GM12878 (cell line): ENCODE results near the gene GABBR2. TPM values are rescaled to one million over a fixed set of nuclear protein-coding genes. Genes with fewer than 3 reads are reported as not detected.

Experiments used
- ATAC-seq: fragments of 200-7000 bp; cut with Tn5 transposase; 3 replicates; pipeline ENCODE4 v1.9.1; 2020; ENCODE audit warnings: mild to moderate bottlenecking, moderate library complexity
- BruUV-seq: library from RNA; stranded (reverse); fragments of 400-500 nt; replicated peaks from 2 replicates; lab custom pipeline; 2021; lab: Mats Ljungman, UMichigan
- CTCF ChIA-PET: fragments of 300-600 bp; sonication (Branson Sonifier 250); formaldehyde crosslinking; extraction: SDS; loops from one replicate; lab custom pipeline; 2021; ENCODE audit warnings: inconsistent platforms; lab: Yijun Ruan, JAX
- POLR2A ChIA-PET: fragments of 350-600 bp; formaldehyde crosslinking; extraction: SDS; loops from one replicate; lab custom pipeline; 2021; ENCODE audit warnings: inconsistent platforms; lab: Charles Lee
- RAD21 ChIA-PET: fragments of 300-600 bp; sonication (Branson Sonifier 250); formaldehyde crosslinking; loops from one replicate; lab custom pipeline; 2023; ENCODE audit warnings: antibody characterized with exemption; ENCODE audit not compliant: unreplicated experiment; lab: Charles Lee
- SMC1A ChIA-PET: fragments of 300-600 bp; sonication (Branson Sonifier 250); formaldehyde crosslinking; loops from one replicate; lab custom pipeline; 2023; ENCODE audit not compliant: unreplicated experiment, uncharacterized antibody; lab: Charles Lee
- DNase-seq: peaks from one replicate; pipeline ENCODE4 v3.0.0-alpha.2; 2011; ENCODE audit warnings: low read depth, low spot score
- FAIRE-seq: peaks from 3 replicates; lab custom pipeline; 2011; peaks lifted over from hg19 to GRCh38; lab: Jason Lieb, UNC
- H2AFZ ChIP-seq: 2 replicates; pipeline ENCODE4 v1.6.0; 2011; ENCODE audit warnings: low read depth, low read length, control low read depth; ENCODE audit not compliant: control insufficient read depth
- H3K27ac ChIP-seq: 2 replicates; pipeline ENCODE4 v1.5.1; 2011; ENCODE audit warnings: control low read depth; ENCODE audit not compliant: control insufficient read depth, insufficient read depth
- H3K27me3 ChIP-seq, 2 experiments: replicated peaks in 1 of 2; 2 replicates each; pipeline versions ENCODE4 v1.6.0 to v1.6.1; 2011; ENCODE audit warnings: low read length in 1 of 2; ENCODE audit not compliant: control insufficient read depth in 2 of 2, insufficient read depth in 2 of 2
- H3K36me3 ChIP-seq, 2 experiments: 2 replicates each; pipeline ENCODE4 v1.5.1; 2011; ENCODE audit warnings: low read length in 1 of 2; ENCODE audit not compliant: control insufficient read depth in 2 of 2, insufficient read depth in 2 of 2
- H3K4me1 ChIP-seq: 2 replicates; pipeline ENCODE4 v1.6.1; 2011; ENCODE audit warnings: mild to moderate bottlenecking, low read length, moderate library complexity, mixed read lengths; ENCODE audit not compliant: control insufficient read depth, insufficient read depth
- H3K4me2 ChIP-seq: 2 replicates; pipeline ENCODE4 v1.6.0; 2011; ENCODE audit warnings: control low read depth; ENCODE audit not compliant: control insufficient read depth, insufficient read depth
- H3K4me3 ChIP-seq: fragments of 200-600 bp; sonication (generic); 2 replicates; pipeline ENCODE4 v1.5.1; 2016
- H3K79me2 ChIP-seq: 2 replicates; pipeline ENCODE4 v1.6.0; 2011; ENCODE audit warnings: low read length; ENCODE audit not compliant: control insufficient read depth, insufficient read depth
- H3K9ac ChIP-seq: 2 replicates; pipeline ENCODE4 v1.8.0; 2011; ENCODE audit warnings: low read length, control low read depth, mixed read lengths; ENCODE audit not compliant: control insufficient read depth, insufficient read depth
- H3K9me3 ChIP-seq: replicated peaks from 3 replicates; pipeline ENCODE4 v1.5.1; 2011; ENCODE audit warnings: mild to moderate bottlenecking, low read length; ENCODE audit not compliant: control insufficient read depth, insufficient read depth
- H4K20me1 ChIP-seq: 2 replicates; pipeline ENCODE4 v1.6.0; 2011; ENCODE audit not compliant: control insufficient read depth, insufficient read depth
- BHLHE40 ChIP-seq, 2 experiments: fragments of 450-650 bp in 1 of 2; IDR thresholded peaks; 2 replicates each; pipeline ENCODE4 v1.6.1; 2011 to 2017; ENCODE audit warnings: low read depth in 2 of 2, borderline replicate concordance in 1 of 2, improper control_type of control experiment in 1 of 2, low read length in 1 of 2, mild to moderate bottlenecking in 1 of 2
- BRCA1 ChIP-seq: IDR thresholded peaks from 2 replicates; pipeline ENCODE4 v1.6.1; 2011; ENCODE audit warnings: low read depth, low read length, improper control_type of control experiment
- CBFB ChIP-seq: IDR thresholded peaks from 2 replicates; pipeline ENCODE4 v1.6.1; 2016; ENCODE audit warnings: antibody characterized with exemption, low read depth
- CEBPB ChIP-seq, 2 experiments: fragments of 150-350 bp in 1 of 2; IDR thresholded peaks; 2 replicates each; pipeline ENCODE4 v1.6.1; 2012 to 2014; ENCODE audit warnings: low read depth in 2 of 2, low read length in 2 of 2, borderline replicate concordance in 1 of 2, inconsistent platforms in 1 of 2
- IKZF1 ChIP-seq: fragments of 450-650 bp; conservative IDR thresholded peaks from 2 replicates; pipeline ENCODE4 v1.6.1; 2017; ENCODE audit warnings: antibody characterized with exemption, mild to moderate bottlenecking
- KLF5 ChIP-seq: fragments of 450-650 bp; IDR thresholded peaks from 2 replicates; pipeline ENCODE4 v1.6.1; 2014; ENCODE audit warnings: mild to moderate bottlenecking; ENCODE audit not compliant: partially characterized antibody
- MXI1 ChIP-seq: fragments of 150-350 bp; IDR thresholded peaks from 2 replicates; pipeline ENCODE4 v1.6.1; 2011; ENCODE audit warnings: low read depth, mild to moderate bottlenecking, inconsistent platforms, low read length, improper control_type of control experiment
- PKNOX1 ChIP-seq: fragments of 450-650 bp; IDR thresholded peaks from 2 replicates; pipeline ENCODE4 v1.6.1; 2016; ENCODE audit warnings: mild to moderate bottlenecking
- POLR2AphosphoS5 ChIP-seq: IDR thresholded peaks from 2 replicates; pipeline ENCODE4 v1.6.1; 2011; ENCODE audit warnings: mild to moderate bottlenecking, low read length, inconsistent platforms
- TARDBP ChIP-seq: IDR thresholded peaks from 2 replicates; pipeline ENCODE4 v1.6.1; 2016; ENCODE audit warnings: borderline replicate concordance
- YY1 ChIP-seq: IDR thresholded peaks from 2 replicates; pipeline ENCODE4 v1.6.1; 2011; ENCODE audit warnings: low read depth, mild to moderate bottlenecking, low read length
- WGBS: methylation state at CpG from one replicate; pipeline ENCODE4 v1.1.6; 2016; ENCODE audit warnings: low lambda C conversion rate; ENCODE audit not compliant: insufficient replicate concordance, insufficient coverage; ENCODE audit errors: missing lambda C conversion rate; 5-methylcytosine and 5-hydroxymethylcytosine counted together
- in situ Hi-C: fragments of 300-500 bp; cut with MboI; formaldehyde crosslinking; loops from 9 replicates; pipeline ENCODE4 v1.14.3; 2018; ENCODE audit warnings: mixed read lengths
- intact Hi-C: fragments of 100-400 bp; cut with micrococcal nuclease; formaldehyde crosslinking; loops from one replicate; pipeline ENCODE4 v1.14.2; 2022; ENCODE audit not compliant: unreplicated experiment
- polyA plus RNA-seq, 11 experiments: library from polyadenylated mRNA; depleted of rRNA in 4 of 11; unstranded in 6 of 11; stranded (reverse) in 5 of 11; fragments of >200 nt; fragmentation: Nextera tagmentation in 4 of 11; fragmentation: Illumina TruSeq in 1 of 11; extraction: Ambion mirVana in 4 of 11; extraction: Trizol in 1 of 11; gene quantifications; 1 replicate in 1 of 11; 2 replicates in 10 of 11; pipeline versions ENCODE4 v1.2.1 to v1.2.3, GENCODE V29; 2011 to 2016; ENCODE audit warnings: inconsistent platforms in 2 of 11, missing spikeins in 2 of 11, low read depth in 1 of 11
- total RNA-seq, 4 experiments: library from RNA; depleted of rRNA in 3 of 4; stranded (reverse); fragments of >200 nt in 3 of 4; fragmentation: Illumina TruSeq in 1 of 4; extraction: Trizol in 1 of 4; gene quantifications; 2 replicates each; pipeline versions ENCODE4 v1.2.1 to v1.2.3, GENCODE V29; 2013 to 2021
- TF ChIP-seq, protein P1 (sequence below): IDR thresholded peaks from 2 replicates; pipeline ENCODE4 v1.6.1; 2011; ENCODE audit warnings: borderline replicate concordance, low read depth, mild to moderate bottlenecking, moderate library complexity, low read length; ENCODE audit not compliant: insufficient read depth, poor library complexity, severe bottlenecking

GABBR2 gene
- total and polyA plus RNA-seq, 10 of the 15 experiments (the other 5 are each of a cell fraction or from before 2014, with no cell fraction given) = 0.02 to 2.2 (median 0.06) TPM; not detected in 2

- no TSS peak for BruUV-seq
- no peaks in the 10 kb centered on the region for H3K9me3 ChIP-seq
- no peak overlapping the region for H2AFZ ChIP-seq
- no peak overlapping the region for H3K27ac ChIP-seq
- ChIA-PET POLR2A (no interaction called here), CTCF (no interaction called here), RAD21 (no interaction called here), SMC1A (no interaction called here)
- no peak for DNase-seq
- no peak overlapping the region for H3K4me3 ChIP-seq
- H3K9ac ChIP-seq = no peak overlapping the region
- no peaks in the 10 kb centered on the region for H3K36me3 ChIP-seq
- H3K79me2 ChIP-seq = no peaks in the 10 kb centered on the region
- no peak for TF ChIP-seq KLF5
- no peak for TF ChIP-seq CEBPB (IDR thresholded peaks at IDR 0.05; ENCODE audit: borderline replicate concordance in 1 of 2, low read depth in 2 of 2, low read length in 2 of 2)
- no peak for TF ChIP-seq MXI1
- no peak for TF ChIP-seq CBFB
- TF ChIP-seq IKZF1 = no peak
- TF ChIP-seq PKNOX1 = no peak
- TF ChIP-seq, protein P1, sequence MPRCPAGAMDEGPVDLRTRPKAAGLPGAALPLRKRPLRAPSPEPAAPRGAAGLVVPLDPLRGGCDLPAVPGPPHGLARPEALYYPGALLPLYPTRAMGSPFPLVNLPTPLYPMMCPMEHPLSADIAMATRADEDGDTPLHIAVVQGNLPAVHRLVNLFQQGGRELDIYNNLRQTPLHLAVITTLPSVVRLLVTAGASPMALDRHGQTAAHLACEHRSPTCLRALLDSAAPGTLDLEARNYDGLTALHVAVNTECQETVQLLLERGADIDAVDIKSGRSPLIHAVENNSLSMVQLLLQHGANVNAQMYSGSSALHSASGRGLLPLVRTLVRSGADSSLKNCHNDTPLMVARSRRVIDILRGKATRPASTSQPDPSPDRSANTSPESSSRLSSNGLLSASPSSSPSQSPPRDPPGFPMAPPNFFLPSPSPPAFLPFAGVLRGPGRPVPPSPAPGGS = no peak
- no peak for TF ChIP-seq BHLHE40 (IDR thresholded peaks at IDR 0.05; ENCODE audit: borderline replicate concordance in 1 of 2, low read depth in 2 of 2, low read length in 1 of 2)
- TF ChIP-seq YY1 = no peak
- TF ChIP-seq BRCA1 = no peak
- TF ChIP-seq TARDBP = no peak
- no peak for TF ChIP-seq POLR2AphosphoS5
- intact Hi-C loops = no loop called here
- H4K20me1 ChIP-seq = no peaks in the 10 kb centered on the region
- 2% methylated on average over 7 of the region's 7 CpGs for WGBS
- H3K4me1 ChIP-seq = no peaks in the 10 kb centered on the region
- ATAC-seq = no peak
- in situ Hi-C loops = no loop called here
- FAIRE-seq = no peak
- H3K4me2 ChIP-seq = no peak overlapping the region
- H3K27me3 ChIP-seq = peaks cover 5 to 6% of the 10 kb centered on the region in 2 experiments; a peak in 3 of 4 replicates
These were observed 380.6 kb downstream of the GABBR2 start for GRCh38 chr9:98328141-98328540.
